NCI-H2227 treated with DMSO at 0.1 percent for 48 hours (cell line): ENCODE results near the gene CARD16.

ENCODE experiments used
- DNase-seq: peaks from one replicate; lab custom pipeline; 2025; lab: John Stamatoyannopoulos, UW

Gene CARD16

GRCh38 chr11:104992781-104993180 is 52.4 kb downstream of the CARD16 start:
- no peak for DNase-seq

- no peak for DNase-seq
Observed at GRCh38 chr11:104991994-104992393, 53.1 kb downstream of the CARD16 start.
